A673 (cell line): ENCODE results near the gene OPRPN. TPM values are rescaled to one million over a fixed set of nuclear protein-coding genes. Genes with fewer than 3 reads are reported as not detected.

Experiments used
- BruUV-seq: library from RNA; stranded (reverse); fragments of 400-500 nt; replicated peaks from 2 replicates; lab custom pipeline; 2021; lab: Mats Ljungman, UMichigan
- CTCF ChIA-PET: fragments of 300-600 bp; sonication (Branson Sonifier 250); formaldehyde crosslinking; loops from one replicate; lab custom pipeline; 2022; ENCODE audit warnings: antibody characterized with exemption; lab: Charles Lee
- POLR2A ChIA-PET: fragments of 300-600 bp; sonication (Branson Sonifier 250); formaldehyde crosslinking; loops from one replicate; lab custom pipeline; 2022; ENCODE audit warnings: antibody characterized with exemption; ENCODE audit not compliant: low non-redundant PET; lab: Charles Lee
- DNase-seq: peaks from one replicate; pipeline ENCODE4 v3.0.0-alpha.2; 2015; ENCODE audit warnings: low spot score
- H3K27ac ChIP-seq: fragments of 200-600 bp; sonication (generic); 2 replicates; pipeline ENCODE4 v1.5.1; 2016; ENCODE audit warnings: mixed run types, low read depth, mild to moderate bottlenecking, mixed read lengths, antibody characterized with exemption, low read length; ENCODE audit not compliant: poor library complexity, severe bottlenecking
- H3K27me3 ChIP-seq: fragments of 200-600 bp; sonication (generic); replicated peaks from 2 replicates; pipeline ENCODE4 v1.6.1; 2017; ENCODE audit warnings: mixed run types, low read depth, mild to moderate bottlenecking, mixed read lengths, antibody characterized with exemption, low read length; ENCODE audit not compliant: insufficient read depth, poor library complexity
- H3K36me3 ChIP-seq: fragments of 200-600 bp; sonication (generic); 2 replicates; pipeline ENCODE4 v1.6.1; 2016; ENCODE audit warnings: mixed run types, mild to moderate bottlenecking, mixed read lengths, antibody characterized with exemption, low read length; ENCODE audit not compliant: insufficient read depth, poor library complexity, severe bottlenecking
- H3K4me1 ChIP-seq: fragments of 200-600 bp; sonication (generic); 2 replicates; pipeline ENCODE4 v1.6.1; 2017; ENCODE audit warnings: mixed run types, mild to moderate bottlenecking, mixed read lengths, antibody characterized with exemption, low read length; ENCODE audit not compliant: insufficient read depth, poor library complexity, severe bottlenecking
- H3K4me3 ChIP-seq: fragments of 200-600 bp; sonication (generic); 2 replicates; pipeline ENCODE4 v1.5.1; 2016; ENCODE audit warnings: low read depth, mixed run types, mild to moderate bottlenecking, mixed read lengths, low read length; ENCODE audit not compliant: poor library complexity, severe bottlenecking
- H3K9me3 ChIP-seq: fragments of 200-600 bp; sonication (generic); 2 replicates; pipeline ENCODE4 v1.6.1; 2016; ENCODE audit warnings: mixed run types, low read depth, mild to moderate bottlenecking, mixed read lengths, antibody characterized with exemption, low read length; ENCODE audit not compliant: poor library complexity, severe bottlenecking
- CTCF ChIP-seq: fragments of 300-800, 200-600 bp; sonication (generic); conservative IDR thresholded peaks from 2 replicates; pipeline ENCODE4 v1.5.1; 2017; ENCODE audit warnings: low read depth, mild to moderate bottlenecking, antibody characterized with exemption, low read length, moderate library complexity, mixed read lengths
- EZH2 ChIP-seq: fragments of 200-600 bp; sonication (generic); IDR thresholded peaks from 2 replicates; pipeline ENCODE4 v1.6.1; 2017; ENCODE audit warnings: borderline replicate concordance, low read depth, mild to moderate bottlenecking, mixed read lengths, antibody characterized with exemption, low read length; ENCODE audit not compliant: poor library complexity, severe bottlenecking
- intact Hi-C: fragments of 100-400 bp; cut with micrococcal nuclease; formaldehyde crosslinking; loops from one replicate; pipeline ENCODE4 v1.10.0; 2022; ENCODE audit not compliant: unreplicated experiment
- total RNA-seq: library from RNA; stranded (reverse); gene quantifications from 2 replicates; pipeline ENCODE4 v1.2.3, GENCODE V29; 2021

Gene OPRPN
- total RNA-seq, 1 experiment from 2014 or later, result not detected

GRCh38 chr4:70425306-70425705, 27.6 kb downstream of the OPRPN start:
- intact Hi-C loops, result no loop called here
- Histone ChIP-seq H3K27me3 (no peaks in the 10 kb centered on the region), H3K36me3 (no peaks in the 10 kb centered on the region), H3K4me1 (no peaks in the 10 kb centered on the region), H3K9me3 (no peaks in the 10 kb centered on the region), H3K4me3 (no peak overlapping the region), H3K27ac (no peak overlapping the region)
- DNase-seq, result peak; percentile 53
- POLR2A ChIA-PET, result no interaction called here
- CTCF ChIA-PET, result no interaction called here
- no peak for TF ChIP-seq CTCF
- TF ChIP-seq EZH2, result no peak
- no TSS peak for BruUV-seq

- POLR2A ChIA-PET, result no interaction called here
- intact Hi-C loops, result no loop called here
- Histone ChIP-seq H3K36me3 (no peaks in the 10 kb centered on the region), H3K27me3 (no peaks in the 10 kb centered on the region), H3K4me3 (no peak overlapping the region), H3K27ac (no peak overlapping the region), H3K4me1 (no peaks in the 10 kb centered on the region), H3K9me3 (no peaks in the 10 kb centered on the region)
- BruUV-seq, result no TSS peak
- CTCF ChIA-PET, result no interaction called here
- TF ChIP-seq EZH2, result no peak
- TF ChIP-seq CTCF, result no peak
- no peak for DNase-seq
Observed at GRCh38 chr4:70426789-70427188, 29.0 kb downstream of the OPRPN start.

GRCh38 chr4:70437197-70437596, 39.5 kb downstream of the OPRPN start:
- Histone ChIP-seq H3K36me3 (no peaks in the 10 kb centered on the region), H3K27ac (no peak overlapping the region), H3K27me3 (no peaks in the 10 kb centered on the region), H3K4me3 (no peak overlapping the region), H3K9me3 (no peaks in the 10 kb centered on the region), H3K4me1 (no peaks in the 10 kb centered on the region)
- ChIA-PET CTCF (no interaction called here), POLR2A (no interaction called here)
- no peak for DNase-seq
- no TSS peak for BruUV-seq
- intact Hi-C loops, result no loop called here
- no peak for TF ChIP-seq EZH2
- TF ChIP-seq CTCF, result no peak
